Panc1 (cell line): ENCODE results near the gene SEL1L3.

Source experiments
- CTCF ChIP-seq: fragments of 450-650 bp; IDR thresholded peaks from 2 replicates; pipeline ENCODE4 v1.5.1; 2017; ENCODE audit warnings: mild to moderate bottlenecking
- POLR2AphosphoS5 ChIP-seq: IDR thresholded peaks from 2 replicates; pipeline ENCODE4 v1.6.1; 2012; ENCODE audit warnings: mild to moderate bottlenecking, low read depth, low read length, moderate library complexity

- TF ChIP-seq CTCF (no peak), POLR2AphosphoS5 (no peak)
Measured at GRCh38 chr4:25884031-25884782, 21.4 kb upstream of the SEL1L3 start.
